BLaER1 treated with 17β-estradiol and CSF1 and Interleukin-3, amounts not matched to agents 10 nM and 100 nM (cell line): ENCODE results near the gene CCDC86.

Experiments
- H3K27ac ChIP-seq, 11 experiments: shearing (Covaris generic); formaldehyde crosslinking; 2 replicates each; pipeline ENCODE4 v1.8.1; 2022
- H3K27me3 ChIP-seq, 11 experiments: shearing (Covaris generic); formaldehyde crosslinking; 2 replicates each; pipeline ENCODE4 v1.8.1; 2022
- H3K36me3 ChIP-seq, 11 experiments: shearing (Covaris generic); formaldehyde crosslinking; 2 replicates each; pipeline ENCODE4 v1.8.1; 2022
- H3K4me1 ChIP-seq, 10 experiments: shearing (Covaris generic); formaldehyde crosslinking; 2 replicates each; pipeline ENCODE4 v1.8.1; 2022
- H3K4me2 ChIP-seq, 11 experiments: shearing (Covaris generic); formaldehyde crosslinking; 2 replicates each; pipeline ENCODE4 v1.8.1; 2022
- H3K4me3 ChIP-seq, 10 experiments: shearing (Covaris generic); formaldehyde crosslinking; 2 replicates each; pipeline ENCODE4 v1.8.1; 2022
- H3K9ac ChIP-seq, 11 experiments: shearing (Covaris generic); formaldehyde crosslinking; 2 replicates each; pipeline ENCODE4 v1.8.1; 2022
- H3K9me3 ChIP-seq, 11 experiments: shearing (Covaris generic); formaldehyde crosslinking; replicated peaks in 1 of 11; 2 replicates each; pipeline ENCODE4 v1.8.1; 2022
- H4K20me1 ChIP-seq, 11 experiments: shearing (Covaris generic); formaldehyde crosslinking; 2 replicates each; pipeline ENCODE4 v1.8.1; 2022
- Cebpa-rat ChIP-seq, 11 experiments: shearing (Covaris generic); IDR thresholded peaks; 2 replicates each; pipeline ENCODE4 v1.8.1; 2022

The CCDC86 gene

GRCh38 chr11:60873533-60873932 lies 31.6 kb downstream of the CCDC86 start:
- Histone ChIP-seq H3K4me3 (no peak overlapping the region), H3K27me3 (no peaks in the 10 kb centered on the region), H3K4me2 (peak overlapping the region; percentile 62 to 88 (median 75); a peak in 19 of 22 replicates), H3K27ac (peak overlapping the region in 6 of 11 experiments; percentile 13 to 65 (median 56); a peak in 11 of 22 replicates), H3K36me3 (peaks cover 0 to 36% (median 7%) of the 10 kb centered on the region in 11 experiments; a peak in 16 of 22 replicates), H3K4me1 (peaks cover 25 to 51% (median 47%) of the 10 kb centered on the region in 10 experiments), H3K9me3 (no peaks in the 10 kb centered on the region), H4K20me1 (0 out of 22 replicates have a peak, but pooled peaks cover 0 to 4% (median 0%) of the 10 kb centered on the region in 11 experiments), H3K9ac (no peak overlapping the region)
- no peak for TF ChIP-seq Cebpa-rat (IDR thresholded peaks at IDR 0.05)

- TF ChIP-seq Cebpa-rat (IDR thresholded peaks at IDR 0.05): no peak
- 0 out of 22 replicates have a peak, but pooled peaks cover 0 to 4% (median 0%) of the 10 kb centered on the region in 11 experiments for H4K20me1 ChIP-seq
- H3K4me2 ChIP-seq: no peak overlapping the region
- H3K4me3 ChIP-seq: no peak overlapping the region
- peaks cover 9 to 47% (median 19%) of the 10 kb centered on the region in 11 experiments; a peak in 20 of 22 replicates for H3K36me3 ChIP-seq
- no peaks in the 10 kb centered on the region for H3K27me3 ChIP-seq
- H3K27ac ChIP-seq: peak overlapping the region in 1 of 11 experiments; percentile 5; a peak in 1 of 22 replicates
- H3K9me3 ChIP-seq: no peaks in the 10 kb centered on the region
- H3K9ac ChIP-seq: no peak overlapping the region
- H3K4me1 ChIP-seq: peaks cover 25 to 41% (median 37%) of the 10 kb centered on the region in 10 experiments
These were observed 32.8 kb downstream of the CCDC86 start for GRCh38 chr11:60874421-60875365.

- H3K4me2 ChIP-seq: no peak overlapping the region
- H3K27ac ChIP-seq: 0 out of 22 replicates have a peak overlapping the region, but pooled peaks of 1 of the 11 experiments have one; percentile 5
- H3K4me1 ChIP-seq: peaks cover 25 to 40% (median 38%) of the 10 kb centered on the region in 10 experiments
- no peaks in the 10 kb centered on the region for H3K9me3 ChIP-seq
- H4K20me1 ChIP-seq: peaks cover 0 to 6% (median 0%) of the 10 kb centered on the region in 11 experiments; a peak in 3 of 22 replicates
- peaks cover 13 to 56% (median 27%) of the 10 kb centered on the region in 11 experiments; a peak in 21 of 22 replicates for H3K36me3 ChIP-seq
- no peak for TF ChIP-seq Cebpa-rat (IDR thresholded peaks at IDR 0.05)
- H3K27me3 ChIP-seq: no peaks in the 10 kb centered on the region
- H3K4me3 ChIP-seq: no peak overlapping the region
- no peak overlapping the region for H3K9ac ChIP-seq
These were observed 33.7 kb downstream of the CCDC86 start for GRCh38 chr11:60875366-60876167.

- H3K9ac ChIP-seq: no peak overlapping the region
- no peak overlapping the region for H3K4me2 ChIP-seq
- H3K27ac ChIP-seq: no peak overlapping the region
- peaks cover 0 to 7% (median 0%) of the 10 kb centered on the region in 11 experiments; a peak in 3 of 22 replicates for H4K20me1 ChIP-seq
- no peak overlapping the region for H3K4me3 ChIP-seq
- H3K36me3 ChIP-seq: peaks cover 13 to 62% (median 32%) of the 10 kb centered on the region in 11 experiments
- H3K4me1 ChIP-seq: peaks cover 25 to 37% (median 33%) of the 10 kb centered on the region in 10 experiments
- no peaks in the 10 kb centered on the region for H3K9me3 ChIP-seq
- H3K27me3 ChIP-seq: no peaks in the 10 kb centered on the region
- no peak for TF ChIP-seq Cebpa-rat (IDR thresholded peaks at IDR 0.05)
These were observed 34.2 kb downstream of the CCDC86 start for GRCh38 chr11:60876168-60876485.

- H3K9me3 ChIP-seq: no peaks in the 10 kb centered on the region
- TF ChIP-seq Cebpa-rat (IDR thresholded peaks at IDR 0.05): no peak
- no peak overlapping the region for H3K9ac ChIP-seq
These were observed 36.6 kb downstream of the CCDC86 start for GRCh38 chr11:60878245-60879101.

GRCh38 chr11:60879104-60879503 lies 37.2 kb downstream of the CCDC86 start:
- no peak overlapping the region for H3K4me2 ChIP-seq
- H3K9me3 ChIP-seq: no peaks in the 10 kb centered on the region
- no peak for TF ChIP-seq Cebpa-rat (IDR thresholded peaks at IDR 0.05)

More at GRCh38 chr11:60878245-60879101, 36.6 kb downstream of the CCDC86 start:
- Histone ChIP-seq H3K4me3 (no peak overlapping the region), H3K36me3 (peaks cover 13 to 70% (median 33%) of the 10 kb centered on the region in 11 experiments), H3K27ac (no peak overlapping the region), H4K20me1 (peaks cover 0 to 7% (median 0%) of the 10 kb centered on the region in 11 experiments; a peak in 3 of 22 replicates), H3K4me2 (no peak overlapping the region), H3K4me1 (peaks cover 2 to 14% (median 10%) of the 10 kb centered on the region in 10 experiments), H3K27me3 (no peaks in the 10 kb centered on the region)

GRCh38 chr11:60879971-60880588 lies 38.2 kb downstream of the CCDC86 start:
- H3K4me2 ChIP-seq: peak overlapping the region in 2 of 11 experiments; percentile 16 to 38; a peak in 3 of 22 replicates
- no peaks in the 10 kb centered on the region for H3K27me3 ChIP-seq
- no peak for TF ChIP-seq Cebpa-rat (IDR thresholded peaks at IDR 0.05)
- H3K9me3 ChIP-seq: no peaks in the 10 kb centered on the region
- H3K4me1 ChIP-seq: peaks cover 0 to 12% (median 6%) of the 10 kb centered on the region in 10 experiments; a peak in 8 of 20 replicates
- H3K36me3 ChIP-seq: peaks cover 13 to 62% (median 33%) of the 10 kb centered on the region in 11 experiments
- 0 out of 22 replicates have a peak overlapping the region, but pooled peaks of 1 of the 11 experiments have one; percentile 26 for H3K9ac ChIP-seq
- no peak overlapping the region for H3K27ac ChIP-seq
- H4K20me1 ChIP-seq: peaks cover 0 to 7% (median 0%) of the 10 kb centered on the region in 11 experiments; a peak in 3 of 22 replicates
- no peak overlapping the region for H3K4me3 ChIP-seq

More at GRCh38 chr11:60879104-60879503, 37.2 kb downstream of the CCDC86 start:
- Histone ChIP-seq H3K27ac (no peak overlapping the region), H3K27me3 (no peaks in the 10 kb centered on the region), H3K9ac (no peak overlapping the region), H4K20me1 (peaks cover 0 to 7% (median 0%) of the 10 kb centered on the region in 11 experiments; a peak in 3 of 22 replicates), H3K4me1 (peaks cover 0 to 12% (median 6%) of the 10 kb centered on the region in 10 experiments; a peak in 9 of 20 replicates), H3K4me3 (no peak overlapping the region), H3K36me3 (peaks cover 13 to 70% (median 33%) of the 10 kb centered on the region in 11 experiments)
